ENCODE results near the gene ZDHHC15.
A peak's percentile ranks its signal among the peaks of the same experiment; 100 is the strongest.
"Not testable (repeated sequence)": the region's sequence is repeated elsewhere in the genome, so short reads cannot be mapped to it uniquely, and the experiment has no call there.

The ZDHHC15 gene

GRCh38 chrX:75522565-75523431 lies at the start of gene ZDHHC15:
Gene ZDHHC15, minus strand, starts transcription at chrX:75523037. Its CDS starts 13 bp downstream, at chrX:75523024.
- peak; percentile 0 for DNase-seq (ENCODE audit: low read depth, low spot score)

DNA sequence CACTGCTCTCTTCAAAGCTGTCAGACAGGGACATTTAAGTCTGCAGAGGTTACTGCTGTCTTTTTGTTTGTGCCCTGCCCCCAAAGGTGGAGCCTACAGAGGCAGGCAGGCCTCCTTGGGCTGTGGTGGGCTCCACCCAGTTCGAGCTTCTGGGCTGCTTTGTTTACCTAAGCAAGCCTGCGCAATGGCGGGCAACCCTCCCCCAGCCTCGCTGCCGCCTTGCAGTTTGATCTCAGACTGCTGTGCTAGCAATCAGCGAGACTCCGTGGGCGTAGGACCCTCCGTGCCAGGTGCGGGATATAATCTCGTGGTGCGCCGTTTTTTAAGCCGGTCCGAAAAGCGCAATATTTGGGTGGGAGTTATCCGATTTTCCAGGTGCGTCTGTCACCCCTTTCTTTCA lies 37.7 kb upstream of the ZDHHC15 start:
- not testable (repeated sequence) for DNase-seq (ENCODE audit: low read depth, low spot score)

- DNase-seq (ENCODE audit: low read depth, low spot score) = no peak
Observed at GRCh38 chrX:75547783-75548182, 24.9 kb upstream of the ZDHHC15 start.

DNA sequence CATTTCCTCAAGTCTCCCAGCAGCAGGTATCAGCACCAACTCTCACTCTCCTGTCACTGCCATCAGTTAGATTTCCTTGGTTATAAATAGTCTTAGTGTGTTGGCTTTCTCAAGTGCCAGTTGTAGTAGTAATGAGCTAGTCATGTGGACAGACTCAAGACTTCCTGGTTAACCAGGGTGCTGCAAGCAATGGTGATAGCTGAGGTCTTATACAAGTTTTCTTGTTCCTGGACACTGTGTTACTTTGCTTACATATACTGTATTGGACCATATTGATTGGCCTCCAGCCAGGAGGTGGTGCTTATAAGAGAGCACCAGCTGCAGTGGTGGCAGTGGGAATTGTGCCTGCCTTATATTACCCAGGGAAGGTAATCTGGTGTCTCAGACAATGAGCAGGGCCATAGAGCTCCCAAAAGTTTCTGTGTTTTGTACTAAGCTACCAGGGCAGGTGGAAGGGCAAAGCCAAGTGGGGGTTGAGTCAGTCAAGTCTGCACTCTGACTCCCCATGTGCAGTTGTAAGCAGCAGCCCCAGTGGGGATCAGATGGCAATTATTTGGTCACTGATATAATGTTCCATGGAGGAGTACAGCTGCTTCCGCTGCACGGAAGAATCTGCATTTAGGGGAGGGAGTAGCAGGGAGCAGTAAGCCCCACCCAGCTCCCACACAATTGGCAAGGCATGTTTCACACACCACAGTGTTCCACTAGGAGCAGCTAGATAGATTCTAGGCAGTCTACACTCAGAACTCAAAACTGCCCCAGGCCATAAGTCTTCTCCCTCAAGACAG lies 24.1 kb upstream of the ZDHHC15 start:
- DNase-seq (ENCODE audit: low read depth, low spot score) = no peak

DNA sequence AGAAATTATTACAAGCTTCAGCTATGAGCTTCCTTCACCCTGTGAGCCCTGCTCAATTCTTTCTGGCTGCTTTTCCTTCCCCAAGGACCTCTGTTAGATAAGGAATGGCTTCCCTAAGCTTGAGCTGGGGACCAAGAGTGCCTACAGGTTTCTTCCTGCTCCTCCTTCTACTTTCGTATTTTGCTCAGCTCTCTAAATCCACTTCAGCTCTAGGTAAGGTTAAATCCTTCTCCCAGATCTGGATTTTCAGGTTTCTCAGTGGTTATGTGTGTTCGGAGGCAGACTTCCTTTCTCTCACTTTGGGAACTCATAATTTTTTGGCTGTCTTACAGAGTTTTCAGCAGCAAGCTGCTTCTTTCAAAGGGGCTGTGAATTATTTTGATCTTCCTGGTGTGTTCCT lies 21.9 kb upstream of the ZDHHC15 start:
- no peak for DNase-seq (ENCODE audit: low read depth, low spot score)

- no peak for DNase-seq (ENCODE audit: low read depth, low spot score)
Observed at GRCh38 chrX:75483933-75484332, 38.9 kb downstream of the ZDHHC15 start.

GRCh38 chrX:75461780-75462179 lies 61.1 kb downstream of the ZDHHC15 start:
- not testable (repeated sequence) for DNase-seq (ENCODE audit: low read depth, low spot score)

GRCh38 chrX:75421688-75422230 lies 101.1 kb downstream of the ZDHHC15 start:
- no peak for DNase-seq (ENCODE audit: low read depth, low spot score)

DNA sequence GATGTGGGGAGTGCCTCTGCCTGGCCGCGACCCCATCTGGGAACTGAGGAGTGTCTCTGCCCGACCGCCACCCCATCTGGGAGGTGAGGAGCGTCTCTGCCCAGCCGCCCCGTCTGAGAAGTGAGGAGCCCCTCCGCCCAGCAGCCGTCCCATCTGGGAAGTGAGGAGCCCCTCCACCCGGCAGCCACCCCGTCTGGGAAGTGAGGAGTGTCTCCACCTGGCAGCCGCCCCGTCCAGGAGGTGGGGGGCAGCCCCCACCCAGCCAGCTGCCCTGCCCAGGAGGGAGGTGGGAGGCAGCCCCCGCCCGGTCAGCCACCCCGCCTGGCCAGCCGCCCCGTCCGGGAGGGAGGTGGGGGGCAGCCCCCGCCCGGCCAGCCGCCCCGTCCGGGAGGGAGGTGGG lies 115.7 kb downstream of the ZDHHC15 start:
- DNase-seq (ENCODE audit: low read depth, low spot score) = not testable (repeated sequence)

DNA sequence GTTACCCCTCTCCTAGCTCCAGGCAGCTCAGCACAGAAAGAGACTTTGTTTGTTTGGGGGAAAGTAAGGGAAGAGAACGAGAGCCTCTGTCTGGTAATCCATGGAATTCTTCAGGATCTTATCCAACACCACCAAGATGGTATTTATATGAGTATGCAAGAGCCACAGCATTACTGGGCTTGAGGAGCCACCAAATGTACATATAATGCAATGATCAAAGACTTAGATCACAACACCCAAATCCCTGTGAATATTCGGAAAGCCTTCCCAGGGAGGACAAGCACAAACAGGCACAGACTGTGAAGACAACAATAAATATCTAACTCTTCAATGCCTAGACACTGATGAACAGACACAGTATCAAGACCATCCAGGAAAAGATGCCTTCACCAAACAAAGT lies 132.4 kb downstream of the ZDHHC15 start:
- no peak for DNase-seq (ENCODE audit: low read depth, low spot score)

GRCh38 chrX:75369721-75370120 lies 153.1 kb downstream of the ZDHHC15 start:
- DNase-seq (ENCODE audit: low read depth, low spot score) = no peak

DNA sequence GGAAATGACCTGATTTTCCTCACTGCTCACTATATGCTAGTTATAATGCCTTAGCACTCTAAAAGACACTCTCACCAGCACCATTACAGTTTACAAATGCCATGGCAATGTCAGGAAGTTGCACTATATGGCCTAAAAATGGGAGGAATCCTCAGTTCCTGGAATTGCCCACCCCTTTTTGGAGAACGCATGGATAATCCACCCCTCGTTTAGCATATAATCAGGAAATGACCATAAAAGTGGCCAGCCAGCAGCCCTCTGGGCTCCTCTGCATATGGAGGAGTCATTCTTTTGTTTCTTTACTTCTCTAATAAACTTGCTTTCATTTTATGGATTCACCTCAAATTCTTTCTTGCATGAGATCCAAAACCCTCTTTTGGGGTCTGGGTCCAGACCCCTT lies 156.0 kb downstream of the ZDHHC15 start:
- no peak for DNase-seq (ENCODE audit: low read depth, low spot score)

GRCh38 chrX:75365243-75365975 lies 157.4 kb downstream of the ZDHHC15 start:
- no peak for DNase-seq (ENCODE audit: low read depth, low spot score)

DNA sequence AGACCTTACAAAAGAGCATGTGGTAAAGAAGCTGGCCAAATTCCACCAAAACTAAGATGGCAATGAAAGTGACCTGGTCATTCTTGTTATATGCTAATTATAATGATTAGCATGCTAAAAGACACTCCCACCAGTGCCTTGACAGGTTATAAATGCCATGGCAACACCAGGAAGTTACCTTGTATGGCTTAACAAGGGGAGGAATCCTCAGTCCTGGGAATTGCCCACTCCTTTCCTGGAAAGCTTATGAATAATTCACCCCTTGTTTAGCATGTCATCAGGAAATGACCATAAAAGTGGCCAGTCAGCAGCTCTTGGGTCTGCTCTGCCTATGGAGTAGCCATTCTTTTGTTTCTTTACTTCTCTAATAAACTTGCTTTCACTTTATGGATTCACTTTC lies 161.0 kb downstream of the ZDHHC15 start:
- DNase-seq (ENCODE audit: low read depth, low spot score) = no peak

- not testable (repeated sequence) for DNase-seq (ENCODE audit: low read depth, low spot score)
Observed at GRCh38 chrX:75348601-75349000, 174.2 kb downstream of the ZDHHC15 start.

- no peak for DNase-seq (ENCODE audit: low read depth, low spot score)
Observed at GRCh38 chrX:75337525-75337924, 185.3 kb downstream of the ZDHHC15 start.

- no peak for DNase-seq (ENCODE audit: low read depth, low spot score)
Observed at GRCh38 chrX:75335127-75335458, 187.7 kb downstream of the ZDHHC15 start.

- DNase-seq (ENCODE audit: low read depth, low spot score) = not testable (repeated sequence)
Observed at GRCh38 chrX:75334407-75335126, 188.3 kb downstream of the ZDHHC15 start.

- DNase-seq (ENCODE audit: low read depth, low spot score) = no peak
Observed at GRCh38 chrX:75327607-75328006, 195.2 kb downstream of the ZDHHC15 start.
